GM04504 (cell line): ENCODE results near the gene FRZB.
"Not testable (repeated sequence)": the region's sequence is repeated elsewhere in the genome, so short reads cannot be mapped to it uniquely, and the experiment has no call there.

ENCODE experiments used
- DNase-seq: peaks from one replicate; pipeline ENCODE4 v3.0.0-alpha.2; 2012; ENCODE audit warnings: low read depth

FRZB gene

GRCh38 chr2:182890773-182891378 is 24.4 kb upstream of the FRZB start:
- no peak for DNase-seq

DNA sequence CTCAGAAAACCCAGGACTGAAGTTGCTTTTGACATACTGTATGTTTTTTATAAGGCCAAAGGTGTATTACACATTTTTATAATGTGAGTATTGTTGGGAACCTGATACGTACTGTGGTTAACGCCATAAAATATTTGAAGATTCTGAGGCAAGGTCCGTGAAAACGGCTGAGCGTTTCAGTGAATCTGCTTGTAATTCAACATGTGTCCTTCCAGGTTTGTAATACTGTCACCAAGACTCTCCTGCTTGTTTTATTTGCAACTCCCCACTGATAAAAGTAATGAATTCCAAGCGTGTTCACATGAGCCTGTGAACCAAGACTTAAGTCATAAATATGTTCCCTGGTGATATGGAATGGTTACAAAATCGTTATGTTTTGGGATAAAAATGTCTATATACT is 23.9 kb upstream of the FRZB start:
- no peak for DNase-seq

DNA sequence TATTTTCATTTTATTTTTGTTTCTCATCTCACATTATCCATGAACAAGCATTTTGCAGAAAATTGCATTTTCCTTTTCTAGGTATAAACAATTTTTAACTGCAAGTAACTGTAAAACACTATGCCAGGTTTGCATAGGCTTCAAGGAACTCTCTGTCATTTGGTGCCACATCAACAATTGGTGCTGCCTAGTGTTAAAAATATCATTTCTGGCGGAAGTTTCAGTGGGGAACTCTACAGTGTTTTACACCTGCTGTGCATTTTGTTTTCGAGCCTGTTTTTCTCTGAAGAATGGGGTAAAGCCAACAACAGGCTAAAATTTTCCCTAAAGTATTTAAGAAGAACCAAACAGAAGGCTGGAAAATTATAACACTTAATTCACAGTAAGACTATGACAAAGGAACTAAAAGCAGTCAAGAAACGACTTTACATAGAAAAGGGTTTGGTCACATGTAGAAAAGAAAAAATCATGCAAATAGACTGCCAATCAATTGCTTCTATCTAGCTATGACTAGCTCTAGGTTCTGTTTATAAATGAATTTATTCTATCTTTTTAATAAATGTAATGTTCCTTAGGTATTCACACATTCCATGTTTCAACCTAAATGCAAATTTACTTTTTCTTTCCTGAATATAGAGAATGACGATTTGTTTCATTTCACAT is 21.4 kb upstream of the FRZB start:
- DNase-seq: no peak

GRCh38 chr2:182887093-182887492 is 20.7 kb upstream of the FRZB start:
- DNase-seq: no peak

GRCh38 chr2:182885771-182886170 is 19.3 kb upstream of the FRZB start:
- DNase-seq: no peak

- no peak for DNase-seq
These were observed 17.0 kb upstream of the FRZB start for GRCh38 chr2:182883451-182883850.

- not testable (repeated sequence) for DNase-seq
These were observed 13.7 kb upstream of the FRZB start for GRCh38 chr2:182880100-182880499.

- DNase-seq: not testable (repeated sequence)
These were observed 10.2 kb upstream of the FRZB start for GRCh38 chr2:182876653-182877052.

DNA sequence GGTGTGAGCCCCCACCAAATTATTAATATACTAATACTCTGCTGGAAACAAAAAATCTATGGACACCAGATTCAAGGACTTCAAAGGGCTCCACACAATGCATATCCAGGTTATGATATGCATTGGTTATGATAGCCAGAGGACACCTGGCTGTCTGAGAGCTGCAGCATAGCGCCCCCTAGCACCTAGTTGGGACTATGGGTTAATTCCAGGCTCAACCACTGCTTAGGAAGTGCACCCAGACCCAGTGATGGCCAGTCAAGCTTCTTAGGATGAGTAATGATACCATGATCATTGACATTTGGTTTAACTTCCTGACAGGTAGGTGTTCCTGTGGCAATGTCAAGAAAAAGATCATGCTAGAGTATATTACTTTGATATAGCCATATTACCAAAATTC is 3.8 kb upstream of the FRZB start:
- DNase-seq: no peak

DNA sequence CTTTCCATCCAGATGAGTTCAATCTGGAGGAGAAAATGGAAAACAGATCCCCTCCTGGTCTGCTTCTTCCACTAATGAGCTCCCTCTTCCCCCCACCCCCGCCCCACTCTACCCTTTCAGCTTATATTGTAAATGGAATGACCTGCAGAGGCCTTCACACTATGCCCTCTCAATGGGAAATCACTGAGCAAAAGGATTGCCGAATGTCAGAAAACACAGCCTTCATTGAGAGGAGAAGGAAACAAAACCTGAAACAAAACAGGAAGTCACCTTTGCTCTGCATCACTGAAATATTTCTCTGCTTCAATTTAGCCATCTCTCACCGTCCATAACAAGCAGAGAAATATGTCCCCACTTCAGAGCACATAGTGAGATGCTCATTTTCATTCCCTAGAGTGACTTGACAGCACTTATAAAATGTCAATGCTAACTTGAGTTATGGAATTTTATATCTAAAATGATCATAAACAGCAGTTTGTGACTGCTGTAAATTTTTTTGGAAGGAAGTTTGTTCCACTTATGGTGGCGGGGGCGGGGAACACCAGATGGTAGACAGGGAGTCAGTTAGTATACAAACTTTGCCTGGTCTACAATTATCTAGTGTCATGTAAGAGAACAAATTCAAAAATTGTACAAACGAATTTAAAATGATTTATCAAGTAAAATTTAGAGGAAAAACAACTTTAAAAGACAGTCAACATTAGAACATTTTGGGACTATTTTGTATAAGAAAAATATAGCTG is 1.8 kb upstream of the FRZB start:
- no peak for DNase-seq

- DNase-seq: no peak
These were observed 1.1 kb upstream of the FRZB start for GRCh38 chr2:182867426-182868053.

DNA sequence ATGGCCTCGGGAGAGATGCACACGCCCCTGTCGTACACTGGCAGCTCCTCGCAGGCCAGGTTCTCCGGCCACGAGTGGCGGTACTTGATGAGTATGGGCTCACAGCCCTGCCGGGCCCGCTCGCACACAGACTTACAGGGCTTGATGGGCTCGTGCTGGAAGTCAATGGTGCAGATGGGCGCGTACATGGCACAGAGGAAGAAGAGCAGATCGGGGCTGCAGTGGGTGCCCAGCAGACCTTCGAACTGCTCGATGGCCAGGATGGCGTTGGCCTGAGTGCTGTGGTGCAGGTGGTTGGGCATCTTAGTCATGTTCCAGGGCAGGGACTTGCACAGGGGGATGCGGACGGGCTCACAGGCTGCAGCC is 359 bp downstream of the FRZB start:
- no peak for DNase-seq

DNA sequence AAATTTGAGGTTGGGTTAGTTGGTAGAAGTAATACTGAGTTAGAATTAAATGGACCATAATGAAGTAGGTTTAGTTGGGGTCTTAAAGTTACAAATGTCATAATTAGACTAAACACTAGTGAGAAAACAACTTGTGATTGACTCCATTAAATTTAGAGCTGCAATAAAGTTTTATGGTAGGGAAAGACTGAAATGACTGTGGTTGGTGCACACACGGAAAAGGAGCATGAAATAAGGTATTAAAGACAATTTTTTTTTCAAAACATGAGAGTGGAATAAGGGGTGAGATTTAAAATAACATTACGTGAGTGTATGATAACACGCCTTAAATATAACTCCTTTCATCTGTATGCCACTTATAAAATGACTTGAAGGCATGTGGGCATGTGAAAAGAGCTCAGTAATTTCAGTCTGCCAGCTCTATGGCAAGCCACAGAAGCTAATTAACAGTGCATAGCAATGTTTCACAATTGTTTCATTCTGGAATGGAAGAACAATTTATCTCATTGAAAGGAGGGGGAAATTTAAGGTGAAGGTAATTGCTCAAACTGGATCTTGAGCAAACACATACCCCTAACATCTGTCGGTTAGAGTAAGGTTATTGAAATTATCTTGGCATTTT is 1.4 kb downstream of the FRZB start:
- no peak for DNase-seq

GRCh38 chr2:182863642-182864041 is 2.8 kb downstream of the FRZB start:
- DNase-seq: no peak

- no peak for DNase-seq
These were observed 4.3 kb downstream of the FRZB start for GRCh38 chr2:182862091-182862490.

DNA sequence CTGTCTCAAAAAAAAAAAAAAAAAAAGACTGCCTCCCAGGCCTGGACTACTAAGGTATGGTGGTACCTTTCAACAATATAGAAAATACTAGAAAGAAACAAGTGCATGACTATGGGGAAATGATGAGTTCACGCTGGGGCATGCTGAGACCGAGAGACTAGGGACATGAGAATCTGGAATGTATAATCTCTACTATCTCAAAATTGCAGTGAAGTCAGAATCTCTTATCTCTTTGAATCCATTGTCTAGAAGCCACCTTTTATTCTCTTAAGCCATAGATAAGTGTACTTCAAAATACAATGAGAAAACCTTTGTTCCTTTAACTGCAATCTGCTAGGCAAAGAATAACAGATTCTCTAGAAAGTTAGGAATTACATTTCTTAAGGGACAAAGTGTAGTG is 5.6 kb downstream of the FRZB start:
- no peak for DNase-seq

- DNase-seq: no peak
These were observed 7.8 kb downstream of the FRZB start for GRCh38 chr2:182858671-182859070.

GRCh38 chr2:182855376-182855775 is 11.1 kb downstream of the FRZB start:
- DNase-seq: no peak

GRCh38 chr2:182854375-182855105 is 11.9 kb downstream of the FRZB start:
- no peak for DNase-seq

DNA sequence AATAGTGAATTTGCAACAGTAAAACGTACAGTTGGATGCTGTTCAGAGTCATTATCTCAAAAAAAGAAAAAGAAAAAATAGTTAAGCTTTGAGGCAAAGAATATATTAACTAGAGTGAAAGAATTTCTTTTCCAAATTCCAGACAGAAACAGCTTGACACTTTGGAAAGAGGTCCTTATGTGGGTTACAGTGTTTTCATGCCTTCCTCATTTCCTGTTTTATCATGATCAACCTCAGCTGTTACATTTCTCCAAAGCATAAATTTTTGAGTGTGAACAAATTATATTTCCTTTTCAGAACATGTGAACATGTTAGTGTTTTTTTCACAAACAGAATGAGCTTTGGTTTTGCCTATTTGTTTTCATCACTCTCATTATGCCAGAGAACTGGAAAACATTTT is 13.6 kb downstream of the FRZB start:
- no peak for DNase-seq

- no peak for DNase-seq
These were observed 14.3 kb downstream of the FRZB start for GRCh38 chr2:182852090-182852489.
